Measurements from ENCODE around the gene MSRB1.
"Not testable (repeated sequence)": the region's sequence is repeated elsewhere in the genome, so short reads cannot be mapped to it uniquely, and the experiment has no call there.

The MSRB1 gene

GRCh38 chr16:1906055-1906845 is 36.7 kb downstream of the MSRB1 start:
- no peak for TF ChIP-seq POLR2A (IDR thresholded peaks at IDR 0.05; ENCODE audit: low read depth, low read length)
- DNase-seq (ENCODE audit: insufficient read length, low spot score) (no peak), FAIRE-seq (no peak)

- TF ChIP-seq POLR2A (IDR thresholded peaks at IDR 0.05; ENCODE audit: low read depth, low read length), result no peak
- FAIRE-seq, result no peak
- DNase-seq (ENCODE audit: insufficient read length, low spot score), result no peak
Observed at GRCh38 chr16:1903845-1904840, 38.9 kb downstream of the MSRB1 start.

- no peak for DNase-seq (ENCODE audit: insufficient read length, low spot score)
- no peak for FAIRE-seq
- TF ChIP-seq POLR2A (IDR thresholded peaks at IDR 0.05; ENCODE audit: low read depth, low read length), result no peak
Observed at GRCh38 chr16:1903220-1903574, 39.8 kb downstream of the MSRB1 start.

GRCh38 chr16:1902547-1903219 is 40.3 kb downstream of the MSRB1 start:
- FAIRE-seq (no peak), DNase-seq (ENCODE audit: insufficient read length, low spot score) (no peak)
- TF ChIP-seq POLR2A (IDR thresholded peaks at IDR 0.05; ENCODE audit: low read depth, low read length), result no peak

- no peak for DNase-seq (ENCODE audit: insufficient read length, low spot score)
- no peak for TF ChIP-seq POLR2A (IDR thresholded peaks at IDR 0.05; ENCODE audit: low read depth, low read length)
- FAIRE-seq, result no peak
Observed at GRCh38 chr16:1900452-1900774, 42.6 kb downstream of the MSRB1 start.

- FAIRE-seq (no peak), DNase-seq (ENCODE audit: insufficient read length, low spot score) (no peak)
- no peak for TF ChIP-seq POLR2A (IDR thresholded peaks at IDR 0.05; ENCODE audit: low read depth, low read length)
Observed at GRCh38 chr16:1899641-1900451, 43.2 kb downstream of the MSRB1 start.

- DNase-seq (ENCODE audit: insufficient read length, low spot score); FAIRE-seq: not testable (repeated sequence)
Observed at GRCh38 chr16:1897692-1898091, 45.3 kb downstream of the MSRB1 start.

GRCh38 chr16:1895949-1896675 is 46.9 kb downstream of the MSRB1 start:
- DNase-seq (ENCODE audit: insufficient read length, low spot score) (no peak), FAIRE-seq (no peak)
- TF ChIP-seq POLR2A (IDR thresholded peaks at IDR 0.05; ENCODE audit: low read depth, low read length), result no peak

- FAIRE-seq, result no peak
- no peak for DNase-seq (ENCODE audit: insufficient read length, low spot score)
- TF ChIP-seq POLR2A (IDR thresholded peaks at IDR 0.05; ENCODE audit: low read depth, low read length), result no peak
Observed at GRCh38 chr16:1895068-1895467, 47.9 kb downstream of the MSRB1 start.

- no peak for DNase-seq (ENCODE audit: insufficient read length, low spot score)
- no peak for TF ChIP-seq POLR2A (IDR thresholded peaks at IDR 0.05; ENCODE audit: low read depth, low read length)
- no peak for FAIRE-seq
Observed at GRCh38 chr16:1890708-1891050, 52.3 kb downstream of the MSRB1 start.

GRCh38 chr16:1890024-1890707 is 52.8 kb downstream of the MSRB1 start:
- FAIRE-seq (no peak), DNase-seq (ENCODE audit: insufficient read length, low spot score) (no peak)
- TF ChIP-seq POLR2A (IDR thresholded peaks at IDR 0.05; ENCODE audit: low read depth, low read length), result no peak

Measured in H54 (cell line).